ENCODE measurements around the gene PDCD5.

- TF ChIP-seq RFX5 (IDR thresholded peaks at IDR 0.05), result no peak
- no peak for TF ChIP-seq MAX (IDR thresholded peaks at IDR 0.05)
- TF ChIP-seq MAFK (IDR thresholded peaks at IDR 0.05; ENCODE audit: partially characterized antibody), result no peak
- no peak for TF ChIP-seq POLR2AphosphoS2 (conservative IDR thresholded peaks at IDR 0.05; ENCODE audit: low read length)
- TF ChIP-seq CTCF (IDR thresholded peaks at IDR 0.05), result no peak
These were observed 26.5 kb downstream of the PDCD5 start for GRCh38 chr19:32607479-32607878.
